ENCODE data around the gene ATP2A1. TPM values are rescaled to one million over a fixed set of nuclear protein-coding genes. Genes with fewer than 3 reads are reported as not detected.

Gene ATP2A1
- total RNA-seq, 1 experiment from 2014 or later: 10.3 TPM

DNA sequence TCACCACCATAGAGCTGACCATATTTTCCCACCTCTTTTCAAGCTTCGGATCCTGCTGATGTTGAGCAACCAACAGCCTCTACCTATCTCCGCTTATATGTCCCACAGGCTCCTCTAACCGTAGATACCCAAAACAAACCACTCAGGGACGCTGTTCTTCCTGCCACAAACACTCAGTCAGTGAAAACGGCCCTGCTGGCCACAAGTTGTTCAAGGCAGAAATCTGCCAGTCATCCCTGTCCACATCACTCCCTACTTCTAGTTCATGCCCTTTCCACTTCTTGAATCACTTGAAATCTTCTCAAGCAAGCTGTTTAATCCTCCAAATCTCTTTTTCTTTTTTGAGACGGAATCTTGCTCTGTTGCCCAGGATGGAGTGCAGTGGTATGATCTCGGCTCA, 38.8 kb downstream of the ATP2A1 start (continued):
- TF ChIP-seq YY1 (IDR thresholded peaks at IDR 0.05; ENCODE audit: extremely low read depth, insufficient replicate concordance, low read depth, low read length) (no peak), ZNF274 (IDR thresholded peaks at IDR 0.05; ENCODE audit: low read depth, low read length) (no peak), SRF (IDR thresholded peaks at IDR 0.05; ENCODE audit: low read depth) (no peak)

DNA sequence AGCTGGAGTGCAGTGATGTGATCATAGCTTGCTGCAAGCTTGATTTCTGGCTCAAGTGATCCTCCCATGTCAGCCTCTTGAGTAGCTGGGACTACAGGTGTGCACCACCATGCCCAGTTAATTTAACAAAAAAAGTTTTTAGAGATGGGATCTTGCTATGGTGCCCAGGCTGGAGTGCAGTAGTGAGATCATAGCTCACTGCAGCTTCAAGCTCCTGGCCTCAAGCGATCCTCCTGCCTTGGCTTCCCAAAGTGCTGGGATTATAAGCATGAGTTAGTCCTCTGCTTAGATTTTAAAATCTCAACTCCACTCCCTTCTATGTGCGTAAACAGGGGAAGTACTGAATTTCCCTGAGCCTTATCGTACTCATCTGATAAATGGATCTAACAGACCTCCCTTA, 40.4 kb downstream of the ATP2A1 start:
- ATAC-seq (no peak), DNase-seq (ENCODE audit: low read depth, low spot score) (no peak)
- no peaks in the 10 kb centered on the region for H3K9me3 ChIP-seq (ENCODE audit: control insufficient read depth in 1 of 2, insufficient read depth in 1 of 2, low read depth in 1 of 2, low read length in 2 of 2)
- H2AFZ ChIP-seq (ENCODE audit: low read depth, low read length, poor library complexity, severe bottlenecking): no peak overlapping the region
- ChIA-PET POLR2A (no interaction called here), CTCF (no interaction called here), RAD21 (ENCODE audit: low non-redundant PET in 1 of 2, low total read pairs in 2 of 2, uncharacterized antibody in 2 of 2, unreplicated experiment in 2 of 2) (no interaction called here)
- H3K4me1 ChIP-seq (ENCODE audit: control insufficient read depth in 1 of 2, insufficient read depth in 2 of 2, low read length in 2 of 2): peaks cover 7 to 12% of the 10 kb centered on the region in 2 experiments
- H3K79me2 ChIP-seq (ENCODE audit: insufficient read depth, low read length): no peaks in the 10 kb centered on the region; the same call in 1 of the 2 replicates
- intact Hi-C loops (cut with micrococcal nuclease): no loop called here
- H3K27ac ChIP-seq (ENCODE audit: low read depth, low read length): no peak overlapping the region
- TF ChIP-seq ZNF274 (IDR thresholded peaks at IDR 0.05; ENCODE audit: low read depth, low read length) (no peak), SIN3A (IDR thresholded peaks at IDR 0.05; ENCODE audit: low read depth) (no peak), ELF1 (IDR thresholded peaks at IDR 0.05; ENCODE audit: borderline replicate concordance, low read depth) (no peak), TCF7L2 (IDR thresholded peaks at IDR 0.05; ENCODE audit: borderline replicate concordance, extremely low read depth, insufficient read depth, insufficient read length) (no peak), YY1 (IDR thresholded peaks at IDR 0.05; ENCODE audit: extremely low read depth, insufficient replicate concordance, low read depth, low read length) (no peak), EZH2phosphoT487 (IDR thresholded peaks at IDR 0.05; ENCODE audit: borderline replicate concordance) (no peak), POLR2AphosphoS5 (IDR thresholded peaks at IDR 0.05; ENCODE audit: low read depth, low read length) (no peak), EGR1 (IDR thresholded peaks at IDR 0.05; ENCODE audit: low read depth) (no peak), CBX3 (IDR thresholded peaks at IDR 0.05; ENCODE audit: low read depth) (no peak), RAD21 (IDR thresholded peaks at IDR 0.05; ENCODE audit: low read depth) (no peak), SRF (IDR thresholded peaks at IDR 0.05; ENCODE audit: low read depth) (no peak), JUND (IDR thresholded peaks at IDR 0.05) (no peak), ZFX (IDR thresholded peaks at IDR 0.05) (no peak), FOSL1 (IDR thresholded peaks at IDR 0.05; ENCODE audit: low read depth) (no peak)
- TF ChIP-seq, protein P1, sequence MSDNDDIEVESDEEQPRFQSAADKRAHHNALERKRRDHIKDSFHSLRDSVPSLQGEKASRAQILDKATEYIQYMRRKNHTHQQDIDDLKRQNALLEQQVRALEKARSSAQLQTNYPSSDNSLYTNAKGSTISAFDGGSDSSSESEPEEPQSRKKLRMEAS (IDR thresholded peaks at IDR 0.05): no peak
- TF ChIP-seq, protein P2, sequence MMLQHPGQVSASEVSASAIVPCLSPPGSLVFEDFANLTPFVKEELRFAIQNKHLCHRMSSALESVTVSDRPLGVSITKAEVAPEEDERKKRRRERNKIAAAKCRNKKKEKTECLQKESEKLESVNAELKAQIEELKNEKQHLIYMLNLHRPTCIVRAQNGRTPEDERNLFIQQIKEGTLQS (IDR thresholded peaks at IDR 0.05): no peak
- TF ChIP-seq, protein P3, sequence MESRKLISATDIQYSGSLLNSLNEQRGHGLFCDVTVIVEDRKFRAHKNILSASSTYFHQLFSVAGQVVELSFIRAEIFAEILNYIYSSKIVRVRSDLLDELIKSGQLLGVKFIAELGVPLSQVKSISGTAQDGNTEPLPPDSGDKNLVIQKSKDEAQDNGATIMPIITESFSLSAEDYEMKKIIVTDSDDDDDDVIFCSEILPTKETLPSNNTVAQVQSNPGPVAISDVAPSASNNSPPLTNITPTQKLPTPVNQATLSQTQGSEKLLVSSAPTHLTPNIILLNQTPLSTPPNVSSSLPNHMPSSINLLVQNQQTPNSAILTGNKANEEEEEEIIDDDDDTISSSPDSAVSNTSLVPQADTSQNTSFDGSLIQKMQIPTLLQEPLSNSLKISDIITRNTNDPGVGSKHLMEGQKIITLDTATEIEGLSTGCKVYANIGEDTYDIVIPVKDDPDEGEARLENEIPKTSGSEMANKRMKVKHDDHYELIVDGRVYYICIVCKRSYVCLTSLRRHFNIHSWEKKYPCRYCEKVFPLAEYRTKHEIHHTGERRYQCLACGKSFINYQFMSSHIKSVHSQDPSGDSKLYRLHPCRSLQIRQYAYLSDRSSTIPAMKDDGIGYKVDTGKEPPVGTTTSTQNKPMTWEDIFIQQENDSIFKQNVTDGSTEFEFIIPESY (IDR thresholded peaks at IDR 0.05; ENCODE audit: extremely low read depth, insufficient replicate concordance, low read length): no peak
- TF ChIP-seq, protein P4, sequence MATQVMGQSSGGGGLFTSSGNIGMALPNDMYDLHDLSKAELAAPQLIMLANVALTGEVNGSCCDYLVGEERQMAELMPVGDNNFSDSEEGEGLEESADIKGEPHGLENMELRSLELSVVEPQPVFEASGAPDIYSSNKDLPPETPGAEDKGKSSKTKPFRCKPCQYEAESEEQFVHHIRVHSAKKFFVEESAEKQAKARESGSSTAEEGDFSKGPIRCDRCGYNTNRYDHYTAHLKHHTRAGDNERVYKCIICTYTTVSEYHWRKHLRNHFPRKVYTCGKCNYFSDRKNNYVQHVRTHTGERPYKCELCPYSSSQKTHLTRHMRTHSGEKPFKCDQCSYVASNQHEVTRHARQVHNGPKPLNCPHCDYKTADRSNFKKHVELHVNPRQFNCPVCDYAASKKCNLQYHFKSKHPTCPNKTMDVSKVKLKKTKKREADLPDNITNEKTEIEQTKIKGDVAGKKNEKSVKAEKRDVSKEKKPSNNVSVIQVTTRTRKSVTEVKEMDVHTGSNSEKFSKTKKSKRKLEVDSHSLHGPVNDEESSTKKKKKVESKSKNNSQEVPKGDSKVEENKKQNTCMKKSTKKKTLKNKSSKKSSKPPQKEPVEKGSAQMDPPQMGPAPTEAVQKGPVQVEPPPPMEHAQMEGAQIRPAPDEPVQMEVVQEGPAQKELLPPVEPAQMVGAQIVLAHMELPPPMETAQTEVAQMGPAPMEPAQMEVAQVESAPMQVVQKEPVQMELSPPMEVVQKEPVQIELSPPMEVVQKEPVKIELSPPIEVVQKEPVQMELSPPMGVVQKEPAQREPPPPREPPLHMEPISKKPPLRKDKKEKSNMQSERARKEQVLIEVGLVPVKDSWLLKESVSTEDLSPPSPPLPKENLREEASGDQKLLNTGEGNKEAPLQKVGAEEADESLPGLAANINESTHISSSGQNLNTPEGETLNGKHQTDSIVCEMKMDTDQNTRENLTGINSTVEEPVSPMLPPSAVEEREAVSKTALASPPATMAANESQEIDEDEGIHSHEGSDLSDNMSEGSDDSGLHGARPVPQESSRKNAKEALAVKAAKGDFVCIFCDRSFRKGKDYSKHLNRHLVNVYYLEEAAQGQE (IDR thresholded peaks at IDR 0.05; ENCODE audit: low read depth): no peak
- H3K9ac ChIP-seq (ENCODE audit: low read length): no peak overlapping the region
- H4K20me1 ChIP-seq (ENCODE audit: insufficient read depth): no peaks in the 10 kb centered on the region
- no peaks in the 10 kb centered on the region for H3K9me2 ChIP-seq (ENCODE audit: insufficient read depth)
- peaks cover 4 to 7% of the 10 kb centered on the region in 2 experiments; a peak in 2 of 4 replicates for H3K36me3 ChIP-seq (ENCODE audit: control insufficient read depth in 1 of 2, insufficient read depth in 2 of 2, low read length in 2 of 2)
- H3K4me3 ChIP-seq (replicated peaks in 1 of 2; ENCODE audit: low read depth in 1 of 2, low read length in 2 of 2): no peak overlapping the region
- H3K4me2 ChIP-seq (ENCODE audit: low read length): no peak overlapping the region
- H3K27me3 ChIP-seq (ENCODE audit: insufficient read depth, low read length): no peaks in the 10 kb centered on the region
- no TSS peak for BruUV-seq (replicated peaks)

All from HCT116 (cell line).